Fibroblast of villous mesenchyme (primary cell): ENCODE measurements around the gene TSPAN14. TPM values are rescaled to one million over a fixed set of nuclear protein-coding genes. Genes with fewer than 3 reads are reported as not detected.

Experiments
- DNase-seq: peaks from one replicate; pipeline ENCODE4 v3.0.0-alpha.2; 2010; ENCODE audit warnings: low read depth
- H3K4me3 ChIP-seq: 2 replicates; pipeline ENCODE4 v1.5.1; 2011; ENCODE audit warnings: low read depth, mild to moderate bottlenecking, low read length
- total RNA-seq: library from RNA; depleted of rRNA; stranded (reverse); fragments of >200 nt; gene quantifications from 2 replicates; pipeline ENCODE4 v1.2.3, GENCODE V29; 2012
- TF ChIP-seq, protein P1 (sequence below): IDR thresholded peaks from 2 replicates; pipeline ENCODE4 v1.5.1; 2012; ENCODE audit warnings: low read depth, mild to moderate bottlenecking, low read length; ENCODE audit not compliant: insufficient read depth

TSPAN14 gene
- total RNA-seq, 1 donor: 51.4 TPM

DNA sequence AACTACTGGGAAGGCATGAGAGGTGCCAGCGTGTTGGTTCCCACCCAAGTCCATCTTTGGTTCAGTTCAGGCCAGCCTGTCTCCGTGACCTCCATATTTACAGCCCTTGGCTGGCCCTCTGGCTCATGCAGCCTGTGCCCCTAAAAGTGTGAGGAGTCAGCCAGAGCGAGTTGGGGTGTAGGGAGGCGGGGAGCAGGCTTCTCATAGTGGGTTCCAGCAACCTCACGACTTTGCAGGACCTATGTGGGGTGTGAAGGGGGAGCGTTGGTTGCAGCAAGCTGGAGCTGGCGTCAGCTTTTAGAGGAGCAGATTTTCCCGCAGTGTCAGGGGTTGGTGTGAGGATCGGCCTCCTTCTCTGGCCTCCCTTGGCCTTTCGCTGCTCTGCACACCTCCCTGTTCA lies 9.8 kb downstream of the TSPAN14 start:
- TF ChIP-seq, protein P1, sequence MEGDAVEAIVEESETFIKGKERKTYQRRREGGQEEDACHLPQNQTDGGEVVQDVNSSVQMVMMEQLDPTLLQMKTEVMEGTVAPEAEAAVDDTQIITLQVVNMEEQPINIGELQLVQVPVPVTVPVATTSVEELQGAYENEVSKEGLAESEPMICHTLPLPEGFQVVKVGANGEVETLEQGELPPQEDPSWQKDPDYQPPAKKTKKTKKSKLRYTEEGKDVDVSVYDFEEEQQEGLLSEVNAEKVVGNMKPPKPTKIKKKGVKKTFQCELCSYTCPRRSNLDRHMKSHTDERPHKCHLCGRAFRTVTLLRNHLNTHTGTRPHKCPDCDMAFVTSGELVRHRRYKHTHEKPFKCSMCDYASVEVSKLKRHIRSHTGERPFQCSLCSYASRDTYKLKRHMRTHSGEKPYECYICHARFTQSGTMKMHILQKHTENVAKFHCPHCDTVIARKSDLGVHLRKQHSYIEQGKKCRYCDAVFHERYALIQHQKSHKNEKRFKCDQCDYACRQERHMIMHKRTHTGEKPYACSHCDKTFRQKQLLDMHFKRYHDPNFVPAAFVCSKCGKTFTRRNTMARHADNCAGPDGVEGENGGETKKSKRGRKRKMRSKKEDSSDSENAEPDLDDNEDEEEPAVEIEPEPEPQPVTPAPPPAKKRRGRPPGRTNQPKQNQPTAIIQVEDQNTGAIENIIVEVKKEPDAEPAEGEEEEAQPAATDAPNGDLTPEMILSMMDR: no peak

GRCh38 chr10:80464557-80465450 lies 10.7 kb downstream of the TSPAN14 start:
- no peak overlapping the region for H3K4me3 ChIP-seq
- TF ChIP-seq, protein P1: no peak
- no peak for DNase-seq

More for the DNA sequence above, 9.8 kb downstream of the TSPAN14 start:
- no peak overlapping the region for H3K4me3 ChIP-seq
- DNase-seq: no peak

DNA sequence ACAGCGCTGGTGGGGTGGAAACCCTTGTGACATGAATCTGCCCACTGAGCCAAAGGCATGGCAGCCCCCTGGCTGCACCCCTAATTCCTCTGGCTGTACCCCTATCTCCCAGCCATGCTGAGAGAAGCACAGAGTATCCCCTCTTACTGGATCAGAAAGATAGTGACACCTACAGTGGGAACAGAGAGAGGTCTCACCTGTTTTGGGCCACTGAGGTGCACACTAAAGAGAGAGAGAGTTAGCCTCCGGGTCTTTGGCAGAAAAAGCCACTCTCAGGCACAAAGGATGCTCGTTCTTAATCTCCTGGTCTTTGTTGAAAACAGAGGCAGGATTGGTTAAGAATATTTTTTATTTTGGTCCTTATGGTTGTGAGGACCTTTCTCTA lies 11.3 kb downstream of the TSPAN14 start:
- no peak overlapping the region for H3K4me3 ChIP-seq
- no peak for DNase-seq
- TF ChIP-seq, protein P1: no peak

DNA sequence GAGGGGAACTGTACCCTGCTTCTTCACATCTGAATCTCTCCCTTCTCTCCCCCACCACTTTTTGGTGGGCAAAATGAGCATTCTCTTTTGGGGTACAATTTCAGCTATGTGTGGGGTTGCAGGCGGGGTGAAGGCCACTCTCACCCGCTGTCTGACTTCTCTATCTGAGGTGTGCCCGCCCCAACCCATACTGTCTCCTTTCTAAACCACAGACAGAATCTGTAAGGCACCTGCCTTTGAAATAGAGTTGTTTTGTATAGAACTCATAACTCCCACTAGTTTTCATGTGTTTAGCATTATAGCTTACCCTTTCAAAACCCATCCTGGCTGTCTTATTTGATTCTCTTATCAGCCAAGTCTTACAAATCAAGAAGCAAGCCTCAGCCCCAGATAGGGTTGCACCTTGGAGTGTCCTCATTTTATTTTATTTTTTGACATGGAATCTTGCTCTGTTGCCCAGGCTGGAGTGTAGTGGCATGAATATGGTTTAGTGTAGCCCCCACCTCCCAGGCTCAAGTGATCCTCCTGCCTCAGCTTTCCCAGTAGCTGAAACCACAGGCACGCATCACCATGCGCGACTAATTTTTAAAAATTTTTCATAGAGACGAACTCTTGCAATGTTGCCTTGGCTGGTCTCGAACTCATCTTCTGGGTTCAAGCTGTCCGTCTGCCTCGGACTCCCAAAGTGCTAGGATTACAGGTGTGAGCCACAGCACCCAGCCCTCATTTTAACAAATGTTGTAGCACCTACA lies 11.9 kb downstream of the TSPAN14 start:
- no peak overlapping the region for H3K4me3 ChIP-seq
- TF ChIP-seq, protein P1: no peak
- DNase-seq: no peak

DNA sequence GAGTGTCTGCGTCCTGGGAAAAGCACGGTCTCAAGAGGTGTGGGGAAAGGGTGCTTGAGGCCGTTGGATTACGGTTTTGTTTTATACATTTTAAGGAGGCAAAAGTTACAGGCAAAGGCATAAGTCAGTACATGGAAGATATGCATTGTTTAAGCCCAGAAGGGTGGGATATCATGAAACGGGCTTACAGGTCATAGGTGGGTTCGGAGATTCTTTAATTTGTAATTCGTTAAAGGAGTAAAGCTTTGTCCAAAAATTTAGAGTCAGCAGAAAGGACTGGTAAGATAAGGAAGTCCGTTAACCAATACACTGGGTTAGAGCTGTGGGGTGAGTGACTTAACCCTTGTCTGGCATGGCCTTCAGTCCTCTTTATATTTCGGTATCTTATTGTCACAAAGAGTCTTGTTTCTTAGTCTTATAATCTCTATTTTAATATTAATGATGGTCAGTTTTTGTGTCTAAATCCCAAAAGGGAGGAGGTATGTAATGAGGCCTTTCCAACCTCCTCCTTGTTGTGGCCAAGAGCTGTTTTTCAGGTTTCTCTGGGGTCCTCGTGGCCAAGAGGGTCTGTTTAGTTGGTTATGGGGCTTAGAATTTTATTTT lies 12.7 kb downstream of the TSPAN14 start:
- no peak for DNase-seq
- TF ChIP-seq, protein P1: no peak

GRCh38 chr10:80468002-80468401 lies 13.9 kb downstream of the TSPAN14 start:
- no peak for DNase-seq
- TF ChIP-seq, protein P1: no peak
- no peak overlapping the region for H3K4me3 ChIP-seq

More for the DNA sequence above, 12.7 kb downstream of the TSPAN14 start:
- H3K4me3 ChIP-seq: no peak overlapping the region
